ENCODE results near the gene UBR1.
A peak's percentile ranks its signal among the peaks of the same experiment; 100 is the strongest.
"Not testable (repeated sequence)": the region's sequence is repeated elsewhere in the genome, so short reads cannot be mapped to it uniquely, and the experiment has no call there.

UBR1 gene

DNA sequence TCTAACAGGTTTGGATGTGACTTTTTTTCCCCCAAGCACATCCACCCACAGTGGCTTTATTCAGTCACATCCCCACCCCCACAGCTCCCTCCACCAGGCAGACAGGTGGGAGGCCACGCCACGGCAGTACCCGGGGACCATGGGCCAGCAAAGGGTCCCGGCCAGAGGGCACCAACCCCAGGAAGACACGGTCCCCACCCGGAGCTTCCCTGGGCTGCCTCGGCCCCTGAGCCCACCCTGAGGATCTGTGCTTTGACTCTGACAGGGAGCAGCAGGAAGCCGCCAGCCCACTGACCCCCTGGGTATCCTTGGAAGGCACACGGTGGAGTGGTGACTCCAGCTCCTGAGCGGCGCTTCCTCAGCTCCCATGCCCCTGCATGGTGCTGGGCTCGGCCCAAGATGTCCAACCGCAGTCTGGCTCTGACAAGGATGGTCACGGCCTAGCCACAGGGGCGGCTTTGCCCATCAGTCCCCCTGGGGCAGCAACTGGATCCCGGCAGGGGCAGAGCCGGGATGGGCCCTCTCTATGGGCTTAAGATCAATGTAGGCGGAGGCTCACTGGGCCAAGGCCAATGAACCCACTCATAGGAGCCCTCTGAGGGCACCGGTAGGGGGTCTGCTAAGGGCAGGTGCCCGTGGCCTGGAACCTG lies 119.0 kb downstream of the UBR1 start:
- TF ChIP-seq POLR2AphosphoS5 (IDR thresholded peaks at IDR 0.05; ENCODE audit: borderline replicate concordance, low read depth, low read length) (no peak), FOXP2 (optimal IDR thresholded peaks at IDR 0.05; ENCODE audit: control extremely low read depth, extremely low read length, insufficient read depth) (no peak), EZH2 (IDR thresholded peaks at IDR 0.05) (no peak)
- H3K9me3 ChIP-seq (ENCODE audit: low read depth, low read length), result no peaks in the 10 kb centered on the region
- no peak overlapping the region for H3K27ac ChIP-seq
- peaks cover 22% of the 10 kb centered on the region for H3K36me3 ChIP-seq (ENCODE audit: insufficient read depth, low read length)
- no peak overlapping the region for H3K4me3 ChIP-seq
- DNase-seq (ENCODE audit: low read depth, low spot score), result no peak
- H3K9ac ChIP-seq (ENCODE audit: insufficient read length), result no peak overlapping the region

DNA sequence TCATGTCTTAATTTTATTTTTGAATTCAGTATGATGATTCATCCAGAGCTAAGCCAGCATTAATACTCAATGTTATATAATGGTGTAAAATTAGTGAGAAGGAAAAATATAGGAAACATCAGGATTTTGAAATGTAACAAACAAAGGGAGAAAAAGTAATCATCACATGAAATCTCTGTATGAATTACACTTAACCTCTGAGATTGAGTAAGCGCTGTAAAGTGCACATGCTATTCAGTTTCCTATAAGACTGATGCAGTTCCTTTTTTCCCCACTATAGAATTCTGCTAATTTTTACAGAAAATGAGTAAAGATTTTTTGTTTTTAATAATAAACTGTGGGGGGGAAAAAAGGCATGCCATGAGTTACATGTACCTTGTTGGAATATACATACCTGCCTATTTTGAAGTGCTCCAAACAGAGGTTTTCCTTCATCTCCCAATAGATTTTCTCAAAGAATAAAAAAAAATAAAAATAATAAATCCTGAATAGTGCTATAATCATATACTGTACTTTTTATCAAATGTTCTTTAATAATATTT lies 121.3 kb downstream of the UBR1 start:
- no peak for TF ChIP-seq FOXP2 (optimal IDR thresholded peaks at IDR 0.05; ENCODE audit: control extremely low read depth, extremely low read length, insufficient read depth)
- TF ChIP-seq POLR2AphosphoS5 (IDR thresholded peaks at IDR 0.05; ENCODE audit: borderline replicate concordance, low read depth, low read length), result no peak
- TF ChIP-seq EZH2 (IDR thresholded peaks at IDR 0.05), result no peak
- no peaks in the 10 kb centered on the region for H3K9me3 ChIP-seq (ENCODE audit: low read depth, low read length)
- no peak overlapping the region for H3K9ac ChIP-seq (ENCODE audit: insufficient read length)
- no peak for DNase-seq (ENCODE audit: low read depth, low spot score)
- H3K36me3 ChIP-seq (ENCODE audit: insufficient read depth, low read length), result peaks cover 31% of the 10 kb centered on the region
- no peak overlapping the region for H3K4me3 ChIP-seq
- H3K27ac ChIP-seq, result no peak overlapping the region

DNA sequence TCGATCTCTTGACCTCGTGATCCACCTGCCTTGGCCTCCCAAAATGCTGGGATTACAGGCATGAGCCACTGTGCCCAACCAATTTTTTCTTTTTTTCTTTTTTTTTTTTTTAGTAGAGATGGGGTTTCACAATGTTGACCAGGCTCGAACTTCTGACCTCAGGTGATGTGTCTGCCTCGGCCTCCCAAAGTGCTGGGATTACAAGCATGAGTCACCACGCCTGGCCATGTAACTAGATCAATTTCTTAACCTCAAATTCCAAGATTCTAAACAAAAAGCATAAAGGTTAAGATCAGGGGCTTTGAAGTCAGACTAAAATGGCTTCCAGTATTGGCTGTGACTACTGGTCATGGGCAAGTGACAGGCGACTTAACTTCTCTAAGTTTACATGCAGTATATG lies 126.7 kb downstream of the UBR1 start:
- H3K27ac ChIP-seq; DNase-seq (ENCODE audit: low read depth, low spot score); H3K9ac ChIP-seq (ENCODE audit: insufficient read length); H3K4me3 ChIP-seq; H3K9me3 ChIP-seq (ENCODE audit: low read depth, low read length): not testable (repeated sequence)
- H3K36me3 ChIP-seq (ENCODE audit: insufficient read depth, low read length), result peaks cover 50% of the 10 kb centered on the region

DNA sequence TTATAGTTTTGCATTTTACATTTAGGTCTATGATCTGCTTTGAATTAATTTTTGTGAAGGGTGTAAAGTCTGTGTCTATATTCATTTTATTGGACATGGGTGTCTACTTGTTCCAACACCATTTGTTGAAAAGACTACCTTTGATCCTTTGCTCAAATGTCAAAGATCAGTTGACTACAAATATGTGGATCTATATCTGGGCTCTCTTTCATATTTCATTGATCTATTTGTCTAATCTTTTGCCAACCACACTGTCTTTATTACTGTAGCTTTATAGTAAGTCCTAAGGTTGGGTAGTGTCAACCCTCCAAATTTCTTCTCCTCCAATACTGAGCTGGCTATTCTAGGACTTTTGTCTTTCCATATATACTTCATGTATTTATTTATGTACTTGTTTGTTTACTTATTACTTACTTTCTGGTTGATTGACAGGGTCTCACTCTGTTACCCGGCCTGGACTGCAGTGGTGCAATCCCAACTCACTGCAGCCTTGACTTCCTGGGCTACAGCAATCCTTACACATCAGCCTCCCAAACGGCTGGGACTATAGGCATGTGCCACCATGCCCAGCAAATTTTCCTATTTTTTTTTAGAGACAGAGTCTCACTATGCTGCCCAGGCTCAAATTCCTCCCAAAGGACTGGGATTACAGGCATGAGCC lies 131.5 kb downstream of the UBR1 start:
- Histone ChIP-seq H3K9ac (ENCODE audit: insufficient read length) (no peak overlapping the region), H3K36me3 (ENCODE audit: insufficient read depth, low read length) (peaks cover 64% of the 10 kb centered on the region), H3K4me3 (no peak overlapping the region), H3K27ac (no peak overlapping the region), H3K9me3 (ENCODE audit: low read depth, low read length) (no peaks in the 10 kb centered on the region)
- DNase-seq (ENCODE audit: low read depth, low spot score), result no peak
- no peak for TF ChIP-seq POLR2AphosphoS5 (IDR thresholded peaks at IDR 0.05; ENCODE audit: borderline replicate concordance, low read depth, low read length)
- TF ChIP-seq EZH2 (IDR thresholded peaks at IDR 0.05), result no peak
- TF ChIP-seq FOXP2 (optimal IDR thresholded peaks at IDR 0.05; ENCODE audit: control extremely low read depth, extremely low read length, insufficient read depth), result no peak

DNA sequence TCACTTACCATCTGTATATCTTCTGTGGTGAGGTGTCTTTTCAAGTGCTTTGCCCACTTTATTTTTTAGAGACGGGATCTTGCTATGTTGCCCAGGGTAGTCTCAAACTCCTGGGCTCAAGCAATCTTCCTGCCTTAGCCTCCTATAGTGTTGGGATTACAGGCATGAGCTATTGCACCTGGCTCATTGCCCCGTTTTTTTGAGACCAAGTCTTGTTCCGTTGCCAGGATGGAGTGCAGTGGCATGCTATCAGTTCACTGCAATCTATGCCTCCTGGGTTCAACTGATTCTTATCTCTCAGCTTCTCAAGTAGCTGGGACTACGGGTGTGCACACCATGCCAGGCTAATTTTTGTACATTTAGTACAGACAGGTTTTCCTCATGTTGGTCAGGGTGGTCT lies 132.7 kb downstream of the UBR1 start:
- H3K9ac ChIP-seq (ENCODE audit: insufficient read length), result no peak overlapping the region
- H3K4me3 ChIP-seq, result no peak overlapping the region
- H3K27ac ChIP-seq, result no peak overlapping the region
- H3K9me3 ChIP-seq (ENCODE audit: low read depth, low read length), result no peaks in the 10 kb centered on the region
- peaks cover 67% of the 10 kb centered on the region for H3K36me3 ChIP-seq (ENCODE audit: insufficient read depth, low read length)
- no peak for DNase-seq (ENCODE audit: low read depth, low spot score)
- no peak for TF ChIP-seq FOXP2 (optimal IDR thresholded peaks at IDR 0.05; ENCODE audit: control extremely low read depth, extremely low read length, insufficient read depth)
- no peak for TF ChIP-seq POLR2AphosphoS5 (IDR thresholded peaks at IDR 0.05; ENCODE audit: borderline replicate concordance, low read depth, low read length)
- TF ChIP-seq EZH2 (IDR thresholded peaks at IDR 0.05), result no peak

DNA sequence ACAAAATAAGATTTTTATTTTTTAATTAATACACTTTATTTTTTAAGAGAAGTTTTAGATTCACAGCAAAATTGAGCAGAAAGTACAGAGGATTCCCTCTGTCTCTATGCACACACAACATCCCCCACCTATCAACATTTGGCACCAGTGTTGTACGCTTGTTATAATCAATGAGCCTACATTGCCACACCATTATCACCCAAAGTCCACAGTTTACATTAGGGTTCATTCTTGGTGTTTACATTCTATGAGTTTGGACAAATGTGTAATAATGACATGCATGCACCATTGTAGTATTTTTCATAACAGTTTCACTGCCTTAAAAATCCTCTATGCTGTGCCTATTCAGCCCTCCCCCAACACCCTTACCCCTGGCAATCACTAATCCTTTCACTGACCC lies 134.0 kb downstream of the UBR1 start:
- Histone ChIP-seq H3K27ac (no peak overlapping the region), H3K9ac (ENCODE audit: insufficient read length) (no peak overlapping the region), H3K9me3 (ENCODE audit: low read depth, low read length) (no peaks in the 10 kb centered on the region), H3K36me3 (ENCODE audit: insufficient read depth, low read length) (peaks cover 63% of the 10 kb centered on the region), H3K4me3 (no peak overlapping the region)
- TF ChIP-seq FOXP2 (optimal IDR thresholded peaks at IDR 0.05; ENCODE audit: control extremely low read depth, extremely low read length, insufficient read depth), result no peak
- no peak for TF ChIP-seq EZH2 (IDR thresholded peaks at IDR 0.05)
- no peak for TF ChIP-seq POLR2AphosphoS5 (IDR thresholded peaks at IDR 0.05; ENCODE audit: borderline replicate concordance, low read depth, low read length)
- no peak for DNase-seq (ENCODE audit: low read depth, low spot score)

DNA sequence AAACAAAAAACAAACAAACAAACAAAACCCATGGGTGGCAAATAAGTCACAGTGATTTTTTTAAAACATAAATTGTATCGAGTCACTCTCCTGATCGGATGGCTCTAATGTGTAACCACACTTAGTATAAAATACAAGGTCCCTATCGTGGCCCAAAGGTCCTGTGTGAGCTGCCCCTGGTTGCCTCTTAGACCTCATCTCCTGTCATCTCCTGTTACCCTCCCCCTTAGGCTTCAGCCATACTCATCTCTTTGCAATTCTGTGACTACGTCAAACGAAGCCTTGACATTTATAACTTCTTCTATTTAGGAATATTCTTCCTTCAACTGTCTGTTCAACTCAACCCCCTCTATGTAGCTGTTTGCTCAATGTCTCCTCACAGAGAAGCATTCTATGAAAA lies 141.4 kb downstream of the UBR1 start:
- TF ChIP-seq EZH2 (IDR thresholded peaks at IDR 0.05) (no peak), FOXP2 (optimal IDR thresholded peaks at IDR 0.05; ENCODE audit: control extremely low read depth, extremely low read length, insufficient read depth) (no peak), POLR2AphosphoS5 (IDR thresholded peaks at IDR 0.05; ENCODE audit: borderline replicate concordance, low read depth, low read length) (no peak)
- no peaks in the 10 kb centered on the region for H3K9me3 ChIP-seq (ENCODE audit: low read depth, low read length)
- DNase-seq (ENCODE audit: low read depth, low spot score), result no peak
- no peak overlapping the region for H3K9ac ChIP-seq (ENCODE audit: insufficient read length)
- H3K4me3 ChIP-seq, result no peak overlapping the region
- peaks cover 40% of the 10 kb centered on the region for H3K36me3 ChIP-seq (ENCODE audit: insufficient read depth, low read length)
- 0 out of 2 replicates have a peak overlapping the region, but pooled peaks have one; percentile 31 for H3K27ac ChIP-seq

DNA sequence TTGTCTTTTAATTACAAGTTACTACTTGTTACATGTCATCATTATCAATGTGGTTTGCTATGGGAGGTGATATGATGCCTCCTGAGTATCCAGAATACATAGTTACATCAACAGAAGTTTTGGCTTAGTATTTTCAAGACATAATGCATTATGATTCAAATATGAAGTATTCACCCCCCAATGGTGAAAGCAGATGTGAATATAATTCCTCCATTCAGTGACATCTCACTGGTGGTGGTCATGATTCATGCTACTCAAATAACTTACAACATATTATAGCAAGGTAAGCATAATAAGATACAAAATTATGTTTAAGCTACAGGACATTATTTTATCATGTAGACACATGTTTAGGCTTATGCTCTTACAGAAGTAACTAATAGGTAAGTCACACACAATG lies 150.3 kb downstream of the UBR1 start:
- Histone ChIP-seq H3K9ac (ENCODE audit: insufficient read length) (no peak overlapping the region), H3K9me3 (ENCODE audit: low read depth, low read length) (0 out of 2 replicates have a peak, but pooled peaks cover 6% of the 10 kb centered on the region), H3K27ac (no peak overlapping the region), H3K36me3 (ENCODE audit: insufficient read depth, low read length) (peaks cover 72% of the 10 kb centered on the region), H3K4me3 (no peak overlapping the region)
- TF ChIP-seq POLR2AphosphoS5 (IDR thresholded peaks at IDR 0.05; ENCODE audit: borderline replicate concordance, low read depth, low read length), result no peak
- no peak for DNase-seq (ENCODE audit: low read depth, low spot score)

DNA sequence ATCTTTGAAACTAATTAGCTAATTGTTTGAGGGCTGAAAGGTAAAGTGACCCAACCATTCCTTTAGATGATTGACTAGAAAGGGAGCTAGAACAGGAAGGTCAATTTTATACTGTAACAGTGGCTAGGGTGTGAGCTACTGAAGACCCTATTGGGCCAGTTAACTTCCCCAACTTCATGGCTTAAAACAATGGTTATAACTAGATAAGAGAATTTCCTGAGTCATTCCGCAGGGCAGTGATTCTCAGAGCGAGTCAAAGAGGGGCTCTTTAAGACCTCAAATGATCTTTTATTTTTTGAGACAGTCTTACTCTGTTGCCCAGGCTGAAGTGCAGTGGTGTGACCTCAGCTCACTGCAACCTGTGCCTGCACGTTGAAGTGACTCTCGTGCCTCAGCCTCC lies 151.5 kb downstream of the UBR1 start:
- peaks cover 67% of the 10 kb centered on the region for H3K36me3 ChIP-seq (ENCODE audit: insufficient read depth, low read length)

DNA sequence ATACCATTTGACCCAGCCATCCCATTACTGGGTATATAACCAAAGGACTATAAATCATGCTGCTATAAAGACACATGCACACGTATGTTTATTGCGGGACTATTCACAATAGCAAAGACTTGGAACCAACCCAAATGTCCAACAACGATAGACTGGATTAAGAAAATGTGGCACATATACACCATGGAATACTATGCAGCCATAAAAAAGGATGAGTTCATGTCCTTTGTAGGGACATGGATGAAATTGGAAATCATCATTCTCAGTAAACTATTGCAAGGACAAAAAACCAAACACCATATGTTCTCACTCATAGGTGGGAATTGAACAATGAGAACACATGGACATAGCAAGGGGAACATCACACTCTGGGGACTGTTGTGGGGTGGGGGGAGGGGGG lies 156.9 kb downstream of the UBR1 start:
- not testable (repeated sequence) for H3K9me3 ChIP-seq (ENCODE audit: low read depth, low read length); DNase-seq (ENCODE audit: low read depth, low spot score); H3K9ac ChIP-seq (ENCODE audit: insufficient read length); H3K27ac ChIP-seq; H3K4me3 ChIP-seq
- peaks cover 50% of the 10 kb centered on the region for H3K36me3 ChIP-seq (ENCODE audit: insufficient read depth, low read length)

More for the DNA sequence above, 151.5 kb downstream of the UBR1 start:
- no peak for DNase-seq (ENCODE audit: low read depth, low spot score)
- TF ChIP-seq EZH2 (IDR thresholded peaks at IDR 0.05) (no peak), POLR2AphosphoS5 (IDR thresholded peaks at IDR 0.05; ENCODE audit: borderline replicate concordance, low read depth, low read length) (no peak), FOXP2 (optimal IDR thresholded peaks at IDR 0.05; ENCODE audit: control extremely low read depth, extremely low read length, insufficient read depth) (no peak)
- H3K27ac ChIP-seq, result no peak overlapping the region
- H3K4me3 ChIP-seq, result no peak overlapping the region
- no peak overlapping the region for H3K9ac ChIP-seq (ENCODE audit: insufficient read length)
- 0 out of 2 replicates have a peak, but pooled peaks cover 6% of the 10 kb centered on the region for H3K9me3 ChIP-seq (ENCODE audit: low read depth, low read length)
